NT2/D1 (cell line): ENCODE measurements around the gene CHCHD10.

Experiments
- DNase-seq: peaks from one replicate; pipeline ENCODE4 v3.0.0-alpha.2; 2011; ENCODE audit warnings: low read depth, low spot score
- H3K27me3 ChIP-seq: 2 replicates; pipeline ENCODE4 v1.6.0; 2011; ENCODE audit warnings: mild to moderate bottlenecking; ENCODE audit not compliant: insufficient read length, insufficient read depth
- H3K36me3 ChIP-seq: 2 replicates; pipeline ENCODE4 v1.6.1; 2011; ENCODE audit warnings: mild to moderate bottlenecking, low read length, mixed read lengths; ENCODE audit not compliant: insufficient read depth, insufficient read length
- H3K4me1 ChIP-seq: 2 replicates; pipeline ENCODE4 v1.5.1; 2011; ENCODE audit not compliant: insufficient read depth, insufficient read length
- H3K4me3 ChIP-seq: 2 replicates; pipeline ENCODE4 v1.5.1; 2011; ENCODE audit warnings: low read depth; ENCODE audit not compliant: insufficient read length
- H3K9ac ChIP-seq: 2 replicates; pipeline ENCODE4 v1.6.0; 2011; ENCODE audit warnings: low read depth; ENCODE audit not compliant: insufficient read length
- H3K9me3 ChIP-seq: 2 replicates; pipeline ENCODE4 v1.5.1; 2011; ENCODE audit warnings: mild to moderate bottlenecking, low read length; ENCODE audit not compliant: insufficient read depth
- SUZ12 ChIP-seq: IDR thresholded peaks from 2 replicates; pipeline ENCODE4 v1.6.1; 2011; ENCODE audit not compliant: insufficient read length, insufficient read depth; ENCODE audit errors: extremely low read depth
- YY1 ChIP-seq: IDR thresholded peaks from 2 replicates; pipeline ENCODE4 v1.6.1; 2011; ENCODE audit not compliant: insufficient read length, insufficient read depth
- ZNF274 ChIP-seq: IDR thresholded peaks from 2 replicates; pipeline ENCODE4 v1.6.1; 2011; ENCODE audit warnings: mild to moderate bottlenecking, low read depth, low read length

The CHCHD10 gene

GRCh38 chr22:23767673-23768548, at the start of gene CHCHD10:
TSS of gene CHCHD10 (minus strand) at chr22:23767972. CDS start at chr22:23767874, 98 bp downstream.
- Histone ChIP-seq H3K36me3 (peaks cover 20% of the 10 kb centered on the region), H3K4me1 (peaks cover 15% of the 10 kb centered on the region), H3K27me3 (peaks cover 17% of the 10 kb centered on the region), H3K9ac (peak within 1 kb of the TSS; percentile 85), H3K9me3 (no peaks in the 10 kb centered on the region), H3K4me3 (peak within 1 kb of the TSS; percentile 68)
- no peak for DNase-seq
- peak; percentile 24 for TF ChIP-seq YY1
- no peak for TF ChIP-seq ZNF274

GRCh38 chr22:23817146-23817545, 49.4 kb upstream of the CHCHD10 start:
- Histone ChIP-seq H3K4me3 (no peak overlapping the region), H3K9ac (no peak overlapping the region), H3K27me3 (no peaks in the 10 kb centered on the region), H3K36me3 (peaks cover 63% of the 10 kb centered on the region), H3K4me1 (no peaks in the 10 kb centered on the region), H3K9me3 (no peaks in the 10 kb centered on the region)
- TF ChIP-seq ZNF274, result no peak
- TF ChIP-seq SUZ12, result no peak
- TF ChIP-seq YY1, result no peak
- DNase-seq, result no peak

- H3K27me3 ChIP-seq, result no peaks in the 10 kb centered on the region
- H3K4me3 ChIP-seq, result no peak overlapping the region
- no peak for TF ChIP-seq YY1
- no peak for TF ChIP-seq SUZ12
- no peak for TF ChIP-seq ZNF274
- no peaks in the 10 kb centered on the region for H3K9me3 ChIP-seq
- peaks cover 61% of the 10 kb centered on the region for H3K36me3 ChIP-seq
- H3K4me1 ChIP-seq, result no peaks in the 10 kb centered on the region
- H3K9ac ChIP-seq, result no peak overlapping the region
- no peak for DNase-seq
Observed at GRCh38 chr22:23816156-23816976, 48.6 kb upstream of the CHCHD10 start.

GRCh38 chr22:23815541-23816155, 47.9 kb upstream of the CHCHD10 start:
- DNase-seq, result no peak
- Histone ChIP-seq H3K9ac (no peak overlapping the region), H3K4me1 (no peaks in the 10 kb centered on the region), H3K27me3 (no peaks in the 10 kb centered on the region), H3K4me3 (no peak overlapping the region), H3K36me3 (peaks cover 59% of the 10 kb centered on the region), H3K9me3 (no peaks in the 10 kb centered on the region)
- TF ChIP-seq YY1, result no peak
- TF ChIP-seq ZNF274, result no peak
- no peak for TF ChIP-seq SUZ12

- DNase-seq, result no peak
- no peaks in the 10 kb centered on the region for H3K9me3 ChIP-seq
- no peak for TF ChIP-seq SUZ12
- H3K4me3 ChIP-seq, result no peak overlapping the region
- no peak overlapping the region for H3K9ac ChIP-seq
- no peaks in the 10 kb centered on the region for H3K27me3 ChIP-seq
- H3K4me1 ChIP-seq, result no peaks in the 10 kb centered on the region
- H3K36me3 ChIP-seq, result peaks cover 34% of the 10 kb centered on the region
Observed at GRCh38 chr22:23812378-23812777, 44.6 kb upstream of the CHCHD10 start.

GRCh38 chr22:23806837-23807236, 39.1 kb upstream of the CHCHD10 start:
- no peak for DNase-seq
- H3K4me3 ChIP-seq, result no peak overlapping the region
- H3K9ac ChIP-seq, result no peak overlapping the region
- H3K27me3 ChIP-seq, result no peaks in the 10 kb centered on the region
- H3K36me3 ChIP-seq, result peaks cover 56% of the 10 kb centered on the region
- peaks cover 7% of the 10 kb centered on the region for H3K4me1 ChIP-seq
- no peak for TF ChIP-seq SUZ12
- TF ChIP-seq ZNF274, result no peak
- no peak for TF ChIP-seq YY1
- H3K9me3 ChIP-seq, result no peaks in the 10 kb centered on the region

GRCh38 chr22:23804781-23805291, 37.1 kb upstream of the CHCHD10 start:
- Histone ChIP-seq H3K9me3 (no peaks in the 10 kb centered on the region), H3K4me1 (peaks cover 7% of the 10 kb centered on the region), H3K36me3 (peaks cover 66% of the 10 kb centered on the region), H3K27me3 (no peaks in the 10 kb centered on the region), H3K4me3 (no peak overlapping the region), H3K9ac (no peak overlapping the region)
- TF ChIP-seq ZNF274, result no peak
- TF ChIP-seq SUZ12, result no peak
- TF ChIP-seq YY1, result no peak
- no peak for DNase-seq
